Neural cell (in vitro differentiated cells): Measurements from ENCODE around the gene ATP11B.

Experiments used
- EZH2 ChIP-seq: fragments of 200-600, 300-800 bp; shearing (Covaris generic), sonication (generic); IDR thresholded peaks from 2 replicates; pipeline ENCODE4 v1.6.1; 2014; ENCODE audit warnings: antibody characterized with exemption, low read length, borderline replicate concordance, mild to moderate bottlenecking; ENCODE audit not compliant: insufficient read depth, poor library complexity, severe bottlenecking
- POLR2AphosphoS5 ChIP-seq: IDR thresholded peaks from 2 replicates; pipeline ENCODE4 v1.6.1; 2012
- TAF1 ChIP-seq: IDR thresholded peaks from 2 replicates; pipeline ENCODE4 v1.6.1; 2012; ENCODE audit warnings: low read depth
- TF ChIP-seq, protein P1 (sequence below): fragments of 450-650 bp; IDR thresholded peaks from 2 replicates; pipeline ENCODE4 v1.5.1; 2014; ENCODE audit warnings: antibody characterized with exemption, mild to moderate bottlenecking, moderate library complexity; ENCODE audit not compliant: poor library complexity, severe bottlenecking

DNA sequence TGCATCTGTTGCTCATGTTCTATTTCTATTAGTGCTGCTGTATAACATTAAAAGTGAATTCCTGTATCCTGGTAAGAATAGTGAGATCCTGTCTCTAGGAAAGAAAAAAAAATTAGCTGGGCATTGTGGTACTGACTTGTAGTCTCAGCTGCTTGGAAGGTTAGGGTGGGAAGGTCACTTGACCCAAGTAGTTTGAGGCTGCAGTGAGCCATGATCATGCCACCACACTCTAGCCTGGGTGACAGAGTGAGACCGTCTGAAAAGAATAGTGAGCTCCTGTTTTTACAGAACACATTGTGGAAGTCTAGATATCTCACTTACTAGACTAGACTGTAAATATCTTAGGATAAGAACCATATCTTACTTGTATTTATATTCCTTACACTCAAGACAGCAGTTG, 4.6 kb downstream of the ATP11B start:
- TF ChIP-seq, protein P1, sequence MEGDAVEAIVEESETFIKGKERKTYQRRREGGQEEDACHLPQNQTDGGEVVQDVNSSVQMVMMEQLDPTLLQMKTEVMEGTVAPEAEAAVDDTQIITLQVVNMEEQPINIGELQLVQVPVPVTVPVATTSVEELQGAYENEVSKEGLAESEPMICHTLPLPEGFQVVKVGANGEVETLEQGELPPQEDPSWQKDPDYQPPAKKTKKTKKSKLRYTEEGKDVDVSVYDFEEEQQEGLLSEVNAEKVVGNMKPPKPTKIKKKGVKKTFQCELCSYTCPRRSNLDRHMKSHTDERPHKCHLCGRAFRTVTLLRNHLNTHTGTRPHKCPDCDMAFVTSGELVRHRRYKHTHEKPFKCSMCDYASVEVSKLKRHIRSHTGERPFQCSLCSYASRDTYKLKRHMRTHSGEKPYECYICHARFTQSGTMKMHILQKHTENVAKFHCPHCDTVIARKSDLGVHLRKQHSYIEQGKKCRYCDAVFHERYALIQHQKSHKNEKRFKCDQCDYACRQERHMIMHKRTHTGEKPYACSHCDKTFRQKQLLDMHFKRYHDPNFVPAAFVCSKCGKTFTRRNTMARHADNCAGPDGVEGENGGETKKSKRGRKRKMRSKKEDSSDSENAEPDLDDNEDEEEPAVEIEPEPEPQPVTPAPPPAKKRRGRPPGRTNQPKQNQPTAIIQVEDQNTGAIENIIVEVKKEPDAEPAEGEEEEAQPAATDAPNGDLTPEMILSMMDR, result no peak
- TF ChIP-seq TAF1 (no peak), EZH2 (no peak), POLR2AphosphoS5 (no peak)
